ENCODE measurements around the gene PIEZO2.
"Not testable (repeated sequence)": the region's sequence is repeated elsewhere in the genome, so short reads cannot be mapped to it uniquely, and the experiment has no call there.

Gene PIEZO2

GRCh38 chr18:10659000-10659399, 490.4 kb downstream of the PIEZO2 start:
- Histone ChIP-seq H3K27ac (ENCODE audit: insufficient read depth in 1 of 2, low read depth in 1 of 2, low read length in 2 of 2, poor library complexity in 1 of 2, severe bottlenecking in 2 of 2) (no peak overlapping the region), H3K36me3 (ENCODE audit: control insufficient read depth in 4 of 4, insufficient read depth in 4 of 4, low read length in 3 of 4) (no peaks in the 10 kb centered on the region), H3K4me1 (ENCODE audit: control extremely low read depth in 1 of 4, control insufficient read depth in 4 of 4, insufficient read depth in 4 of 4, low read length in 3 of 4) (no peaks in the 10 kb centered on the region), H3K9me3 (ENCODE audit: control extremely low read depth in 1 of 5, control insufficient read depth in 4 of 5, insufficient read depth in 2 of 5, low read depth in 1 of 5, low read length in 4 of 5) (no peaks in the 10 kb centered on the region), H3K4me3 (ENCODE audit: control insufficient read depth in 1 of 7, extremely low read depth in 1 of 7, insufficient read depth in 4 of 7, low read depth in 2 of 7, low read length in 6 of 7) (no peak overlapping the region), H3K27me3 (replicated peaks in 2 of 5; ENCODE audit: control insufficient read depth in 4 of 5, insufficient read depth in 5 of 5, low read length in 4 of 5) (no peaks in the 10 kb centered on the region)
- CTCF ChIA-PET: interaction anchor here (1.4 to 1.7 kb wide), 2 partner anchors 15 to 99 kb away, joined by 4 read pairs; no protein-coding TSS in a partner anchor
- DNase-seq: no peak
- WGBS (ENCODE audit: insufficient coverage): 72% methylated on average over 4 of the region's 5 CpGs
- POLR2A ChIA-PET: no interaction called here

- POLR2A ChIA-PET; CTCF ChIA-PET; H3K4me1 ChIP-seq (ENCODE audit: control extremely low read depth in 1 of 4, control insufficient read depth in 4 of 4, insufficient read depth in 4 of 4, low read length in 3 of 4); H3K27me3 ChIP-seq (replicated peaks in 2 of 5; ENCODE audit: control insufficient read depth in 4 of 5, insufficient read depth in 5 of 5, low read length in 4 of 5); H3K9me3 ChIP-seq (ENCODE audit: control extremely low read depth in 1 of 5, control insufficient read depth in 4 of 5, insufficient read depth in 2 of 5, low read depth in 1 of 5, low read length in 4 of 5); H3K36me3 ChIP-seq (ENCODE audit: control insufficient read depth in 4 of 4, insufficient read depth in 4 of 4, low read length in 3 of 4); H3K4me3 ChIP-seq (ENCODE audit: control insufficient read depth in 1 of 7, extremely low read depth in 1 of 7, insufficient read depth in 4 of 7, low read depth in 2 of 7, low read length in 6 of 7); DNase-seq; H3K27ac ChIP-seq (ENCODE audit: insufficient read depth in 1 of 2, low read depth in 1 of 2, low read length in 2 of 2, poor library complexity in 1 of 2, severe bottlenecking in 2 of 2): not testable (repeated sequence)
- WGBS (ENCODE audit: insufficient coverage): no CpG with 5 or more reads among the region's 5 CpGs
These were observed 505.4 kb downstream of the PIEZO2 start for GRCh38 chr18:10644003-10644402.

- CTCF ChIA-PET; DNase-seq; H3K36me3 ChIP-seq (ENCODE audit: control insufficient read depth in 4 of 4, insufficient read depth in 4 of 4, low read length in 3 of 4); H3K9me3 ChIP-seq (ENCODE audit: control extremely low read depth in 1 of 5, control insufficient read depth in 4 of 5, insufficient read depth in 2 of 5, low read depth in 1 of 5, low read length in 4 of 5); H3K4me1 ChIP-seq (ENCODE audit: control extremely low read depth in 1 of 4, control insufficient read depth in 4 of 4, insufficient read depth in 4 of 4, low read length in 3 of 4); H3K4me3 ChIP-seq (ENCODE audit: control insufficient read depth in 1 of 7, extremely low read depth in 1 of 7, insufficient read depth in 4 of 7, low read depth in 2 of 7, low read length in 6 of 7); H3K27ac ChIP-seq (ENCODE audit: insufficient read depth in 1 of 2, low read depth in 1 of 2, low read length in 2 of 2, poor library complexity in 1 of 2, severe bottlenecking in 2 of 2); POLR2A ChIA-PET; H3K27me3 ChIP-seq (replicated peaks in 2 of 5; ENCODE audit: control insufficient read depth in 4 of 5, insufficient read depth in 5 of 5, low read length in 4 of 5): not testable (repeated sequence)
- WGBS (ENCODE audit: insufficient coverage): no CpG with 5 or more reads among the region's 5 CpGs
These were observed 506.3 kb downstream of the PIEZO2 start for GRCh38 chr18:10642915-10643524.

- WGBS (ENCODE audit: insufficient coverage): no CpG with 5 or more reads among the region's 6 CpGs
- H3K9me3 ChIP-seq (ENCODE audit: control extremely low read depth in 1 of 5, control insufficient read depth in 4 of 5, insufficient read depth in 2 of 5, low read depth in 1 of 5, low read length in 4 of 5); H3K36me3 ChIP-seq (ENCODE audit: control insufficient read depth in 4 of 4, insufficient read depth in 4 of 4, low read length in 3 of 4); H3K27me3 ChIP-seq (replicated peaks in 2 of 5; ENCODE audit: control insufficient read depth in 4 of 5, insufficient read depth in 5 of 5, low read length in 4 of 5); H3K4me3 ChIP-seq (ENCODE audit: control insufficient read depth in 1 of 7, extremely low read depth in 1 of 7, insufficient read depth in 4 of 7, low read depth in 2 of 7, low read length in 6 of 7); POLR2A ChIA-PET; H3K27ac ChIP-seq (ENCODE audit: insufficient read depth in 1 of 2, low read depth in 1 of 2, low read length in 2 of 2, poor library complexity in 1 of 2, severe bottlenecking in 2 of 2); DNase-seq; CTCF ChIA-PET; H3K4me1 ChIP-seq (ENCODE audit: control extremely low read depth in 1 of 4, control insufficient read depth in 4 of 4, insufficient read depth in 4 of 4, low read length in 3 of 4): not testable (repeated sequence)
These were observed 510.9 kb downstream of the PIEZO2 start for GRCh38 chr18:10638539-10638885.

GRCh38 chr18:10637858-10638538, 511.4 kb downstream of the PIEZO2 start:
- H3K4me1 ChIP-seq (ENCODE audit: control extremely low read depth in 1 of 4, control insufficient read depth in 4 of 4, insufficient read depth in 4 of 4, low read length in 3 of 4); H3K4me3 ChIP-seq (ENCODE audit: control insufficient read depth in 1 of 7, extremely low read depth in 1 of 7, insufficient read depth in 4 of 7, low read depth in 2 of 7, low read length in 6 of 7); H3K27me3 ChIP-seq (replicated peaks in 2 of 5; ENCODE audit: control insufficient read depth in 4 of 5, insufficient read depth in 5 of 5, low read length in 4 of 5); CTCF ChIA-PET; H3K36me3 ChIP-seq (ENCODE audit: control insufficient read depth in 4 of 4, insufficient read depth in 4 of 4, low read length in 3 of 4); POLR2A ChIA-PET; H3K27ac ChIP-seq (ENCODE audit: insufficient read depth in 1 of 2, low read depth in 1 of 2, low read length in 2 of 2, poor library complexity in 1 of 2, severe bottlenecking in 2 of 2); DNase-seq; H3K9me3 ChIP-seq (ENCODE audit: control extremely low read depth in 1 of 5, control insufficient read depth in 4 of 5, insufficient read depth in 2 of 5, low read depth in 1 of 5, low read length in 4 of 5): not testable (repeated sequence)
- no CpG with 5 or more reads among the region's 11 CpGs for WGBS (ENCODE audit: insufficient coverage)

DNA sequence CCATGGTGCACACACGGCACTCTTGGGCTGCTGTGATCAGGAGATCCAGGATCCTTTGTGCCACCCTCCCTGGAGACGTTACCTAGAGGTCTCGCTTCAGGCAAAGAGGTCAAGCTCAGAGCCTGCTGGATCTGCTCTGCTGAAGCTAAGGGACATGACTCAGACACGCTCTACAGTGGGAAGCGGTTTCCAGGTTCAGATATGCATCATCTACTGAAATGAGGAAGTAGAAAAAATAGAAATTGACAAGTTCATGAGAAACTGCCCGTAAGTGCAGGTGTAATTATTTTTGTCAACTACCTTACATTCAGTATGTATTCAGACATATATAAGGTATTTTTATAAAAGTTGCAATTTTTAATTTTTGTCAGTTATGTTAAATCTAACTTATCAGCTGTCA, 520.3 kb downstream of the PIEZO2 start:
- H3K4me3 ChIP-seq (ENCODE audit: control insufficient read depth in 1 of 7, extremely low read depth in 1 of 7, insufficient read depth in 4 of 7, low read depth in 2 of 7, low read length in 6 of 7); CTCF ChIA-PET; POLR2A ChIA-PET; H3K36me3 ChIP-seq (ENCODE audit: control insufficient read depth in 4 of 4, insufficient read depth in 4 of 4, low read length in 3 of 4); H3K27me3 ChIP-seq (replicated peaks in 2 of 5; ENCODE audit: control insufficient read depth in 4 of 5, insufficient read depth in 5 of 5, low read length in 4 of 5); H3K4me1 ChIP-seq (ENCODE audit: control extremely low read depth in 1 of 4, control insufficient read depth in 4 of 4, insufficient read depth in 4 of 4, low read length in 3 of 4); H3K9me3 ChIP-seq (ENCODE audit: control extremely low read depth in 1 of 5, control insufficient read depth in 4 of 5, insufficient read depth in 2 of 5, low read depth in 1 of 5, low read length in 4 of 5); H3K27ac ChIP-seq (ENCODE audit: insufficient read depth in 1 of 2, low read depth in 1 of 2, low read length in 2 of 2, poor library complexity in 1 of 2, severe bottlenecking in 2 of 2): not testable (repeated sequence)
- WGBS (ENCODE audit: insufficient coverage): 13% methylated on average over 1 of the region's 6 CpGs
- DNase-seq: peak; percentile 14 to 75 (median 60)

DNA sequence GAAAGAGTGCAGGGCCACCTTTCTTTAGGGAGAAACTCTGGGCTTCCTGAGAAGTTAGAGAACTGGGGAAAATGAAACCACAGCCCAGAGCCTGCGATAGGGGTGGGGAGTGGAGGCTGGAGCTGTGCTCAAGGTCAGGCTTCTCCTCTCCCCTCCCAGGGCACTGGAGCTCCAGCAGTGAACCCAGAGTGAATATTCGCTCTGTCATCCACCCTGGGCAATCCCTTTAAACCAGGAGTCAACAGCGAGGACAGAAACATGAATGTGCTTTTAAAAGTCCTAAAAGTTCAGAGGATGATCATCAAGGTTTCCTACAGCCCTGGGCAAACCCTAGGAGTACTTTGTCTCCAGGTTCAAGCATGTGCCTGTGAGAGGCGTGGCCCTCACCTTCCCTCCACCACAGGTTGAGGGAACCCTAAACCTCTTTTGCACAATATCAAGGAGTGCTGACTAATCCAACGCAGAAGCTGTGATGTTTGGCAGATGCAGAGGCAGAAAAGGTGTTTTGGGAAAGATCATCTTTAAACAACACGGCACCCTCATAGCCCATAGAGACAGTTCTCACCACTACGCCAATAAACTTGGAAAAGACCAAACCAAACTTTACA, 522.7 kb downstream of the PIEZO2 start:
- H3K9me3 ChIP-seq (ENCODE audit: control extremely low read depth in 1 of 5, control insufficient read depth in 4 of 5, insufficient read depth in 2 of 5, low read depth in 1 of 5, low read length in 4 of 5); H3K27me3 ChIP-seq (replicated peaks in 2 of 5; ENCODE audit: control insufficient read depth in 4 of 5, insufficient read depth in 5 of 5, low read length in 4 of 5); CTCF ChIA-PET; H3K4me1 ChIP-seq (ENCODE audit: control extremely low read depth in 1 of 4, control insufficient read depth in 4 of 4, insufficient read depth in 4 of 4, low read length in 3 of 4); H3K36me3 ChIP-seq (ENCODE audit: control insufficient read depth in 4 of 4, insufficient read depth in 4 of 4, low read length in 3 of 4); H3K27ac ChIP-seq (ENCODE audit: insufficient read depth in 1 of 2, low read depth in 1 of 2, low read length in 2 of 2, poor library complexity in 1 of 2, severe bottlenecking in 2 of 2): not testable (repeated sequence)
- peak overlapping the region in 1 of 7 experiments; percentile 28 for H3K4me3 ChIP-seq (ENCODE audit: control insufficient read depth in 1 of 7, extremely low read depth in 1 of 7, insufficient read depth in 4 of 7, low read depth in 2 of 7, low read length in 6 of 7)
- peak in 1 of 3 donors; percentile 2 for DNase-seq
- 100% methylated on average over 1 of the region's 7 CpGs for WGBS (ENCODE audit: insufficient coverage)
- POLR2A ChIA-PET: interaction anchor here (0.7 kb wide), 1 partner anchor 824 kb away, joined by 3 read pairs; no protein-coding TSS in a partner anchor
